GM19238 (cell line): Measurements from ENCODE around the gene FHL2.
"Not testable (repeated sequence)": the region's sequence is repeated elsewhere in the genome, so short reads cannot be mapped to it uniquely, and the experiment has no call there.

Experiments
- DNase-seq: peaks from one replicate; pipeline ENCODE4 v3.0.0; 2011; ENCODE audit warnings: low spot score; ENCODE audit not compliant: insufficient read length

Gene FHL2, protein sequence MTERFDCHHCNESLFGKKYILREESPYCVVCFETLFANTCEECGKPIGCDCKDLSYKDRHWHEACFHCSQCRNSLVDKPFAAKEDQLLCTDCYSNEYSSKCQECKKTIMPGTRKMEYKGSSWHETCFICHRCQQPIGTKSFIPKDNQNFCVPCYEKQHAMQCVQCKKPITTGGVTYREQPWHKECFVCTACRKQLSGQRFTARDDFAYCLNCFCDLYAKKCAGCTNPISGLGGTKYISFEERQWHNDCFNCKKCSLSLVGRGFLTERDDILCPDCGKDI

DNA sequence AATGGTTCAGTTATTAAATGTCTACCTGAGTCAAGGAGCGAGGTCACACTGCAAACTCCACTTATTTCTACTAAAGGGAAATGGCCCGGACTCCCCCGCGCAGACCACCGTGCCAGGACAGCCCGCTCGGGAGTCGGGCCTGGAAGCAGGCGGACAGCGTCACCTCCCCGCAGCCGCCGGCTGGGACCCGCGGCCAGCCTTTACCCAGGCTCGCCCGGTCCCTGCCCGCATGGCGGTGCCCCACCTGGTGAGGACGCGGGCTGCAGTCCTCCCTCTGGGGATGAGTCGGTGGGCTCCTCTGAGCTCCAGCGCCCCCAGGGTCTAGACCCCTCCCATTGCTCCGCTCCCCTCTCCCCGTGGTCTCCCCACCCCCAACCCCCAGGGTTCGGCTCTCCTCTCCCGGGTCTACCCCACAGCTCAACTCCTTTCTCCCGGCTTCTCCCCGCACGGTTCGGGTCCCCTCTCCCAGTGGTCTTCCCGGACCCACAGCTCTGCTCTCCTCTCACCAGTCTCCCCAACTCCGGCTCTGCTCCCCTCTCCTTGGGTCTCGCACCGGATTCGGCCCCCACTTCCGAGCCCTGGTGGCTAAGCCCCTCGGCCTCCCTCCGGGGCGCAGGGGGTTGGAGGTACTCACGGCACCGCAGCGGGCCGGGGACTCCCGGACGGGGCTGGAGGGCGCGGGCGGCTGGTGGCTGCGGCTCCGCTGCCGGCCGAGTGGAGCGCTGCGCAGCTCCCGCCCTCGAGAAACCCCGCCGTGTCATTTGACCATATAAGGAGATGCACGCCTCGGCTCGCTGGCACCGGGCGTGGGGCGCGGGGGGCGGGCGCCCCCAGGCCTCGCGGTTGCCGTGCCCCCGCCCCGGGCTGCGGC lies at the start of gene FHL2:
Gene FHL2, minus strand, starts transcription at position 716 of the 871 bp plus-strand sequence. CDS start 12,535 bp downstream, outside the sequence.
- DNase-seq, result peak; percentile 74

DNA sequence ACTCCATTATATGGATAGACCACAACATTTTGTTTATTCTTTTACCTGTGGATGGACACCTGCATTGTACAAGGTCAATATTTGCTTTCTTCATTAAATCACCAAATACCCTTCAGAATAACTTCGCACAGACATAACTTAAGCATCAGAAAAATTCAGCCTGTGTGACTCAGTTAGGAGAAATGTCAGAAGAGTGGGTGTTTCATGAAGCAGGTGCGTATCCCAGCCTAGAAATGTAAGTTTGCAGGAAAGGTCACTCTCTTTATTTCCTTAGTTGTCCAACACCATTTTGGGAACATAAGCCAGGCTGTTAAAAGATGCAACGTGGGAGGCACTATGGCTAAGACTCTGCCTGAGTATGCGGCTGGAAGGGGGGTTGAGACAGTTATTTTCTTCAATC lies 48.6 kb upstream of the FHL2 start:
- no peak for DNase-seq

DNA sequence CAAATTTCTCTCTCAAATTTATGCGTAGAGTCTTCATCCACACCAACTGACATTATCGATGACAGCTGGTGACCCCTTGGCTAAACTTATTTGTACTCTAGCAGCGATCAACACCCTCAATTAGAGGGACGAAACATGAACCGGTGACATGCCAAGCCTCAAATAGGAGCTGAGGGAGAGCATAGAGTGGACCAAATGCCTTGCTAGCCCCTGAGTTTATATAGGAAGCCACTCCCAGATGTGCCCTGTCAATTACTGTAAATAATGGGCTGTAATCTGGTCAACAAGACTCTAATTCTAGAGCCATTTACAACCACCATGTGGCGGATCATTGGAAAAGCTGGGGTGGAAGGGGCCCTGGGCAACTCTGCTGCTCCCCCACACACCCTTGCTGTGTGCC lies 47.6 kb upstream of the FHL2 start:
- DNase-seq, result no peak

DNA sequence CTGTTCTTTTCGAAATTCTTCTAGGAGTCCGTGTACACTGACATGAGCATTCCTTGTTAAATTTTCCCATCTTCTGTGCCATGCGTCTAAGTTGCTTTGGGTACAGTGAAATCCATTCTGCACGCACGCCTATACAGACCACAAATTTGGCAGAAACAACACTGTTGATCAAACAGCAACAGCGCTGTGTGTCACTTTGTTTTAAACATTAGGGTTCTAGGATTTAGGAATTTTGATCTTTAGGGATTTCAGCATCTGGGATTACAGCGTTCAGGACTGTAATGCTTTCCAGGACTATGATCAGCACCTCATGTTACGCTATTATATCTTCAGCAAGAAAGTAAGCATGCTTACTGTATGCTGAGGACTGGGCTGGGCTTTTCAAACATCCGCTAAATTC lies 47.1 kb upstream of the FHL2 start:
- no peak for DNase-seq

DNA sequence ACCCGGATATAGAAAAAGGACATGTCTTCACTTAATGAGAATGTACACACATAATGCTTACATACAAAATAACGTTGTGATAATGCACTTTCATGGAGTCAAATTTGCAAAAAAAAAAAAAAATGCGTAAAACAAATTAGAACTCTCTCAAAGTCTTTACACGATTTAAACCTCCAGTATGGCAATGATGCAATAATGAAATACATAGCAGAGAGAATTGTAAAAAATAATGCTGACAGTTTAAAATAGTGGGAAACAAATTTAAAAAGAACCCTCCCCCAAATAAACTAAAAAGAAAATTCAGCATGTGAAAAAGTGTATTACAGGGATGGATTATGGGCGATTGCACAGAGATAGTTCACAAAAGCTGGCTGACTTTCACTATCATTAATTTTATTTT lies 46.6 kb upstream of the FHL2 start:
- no peak for DNase-seq

DNA sequence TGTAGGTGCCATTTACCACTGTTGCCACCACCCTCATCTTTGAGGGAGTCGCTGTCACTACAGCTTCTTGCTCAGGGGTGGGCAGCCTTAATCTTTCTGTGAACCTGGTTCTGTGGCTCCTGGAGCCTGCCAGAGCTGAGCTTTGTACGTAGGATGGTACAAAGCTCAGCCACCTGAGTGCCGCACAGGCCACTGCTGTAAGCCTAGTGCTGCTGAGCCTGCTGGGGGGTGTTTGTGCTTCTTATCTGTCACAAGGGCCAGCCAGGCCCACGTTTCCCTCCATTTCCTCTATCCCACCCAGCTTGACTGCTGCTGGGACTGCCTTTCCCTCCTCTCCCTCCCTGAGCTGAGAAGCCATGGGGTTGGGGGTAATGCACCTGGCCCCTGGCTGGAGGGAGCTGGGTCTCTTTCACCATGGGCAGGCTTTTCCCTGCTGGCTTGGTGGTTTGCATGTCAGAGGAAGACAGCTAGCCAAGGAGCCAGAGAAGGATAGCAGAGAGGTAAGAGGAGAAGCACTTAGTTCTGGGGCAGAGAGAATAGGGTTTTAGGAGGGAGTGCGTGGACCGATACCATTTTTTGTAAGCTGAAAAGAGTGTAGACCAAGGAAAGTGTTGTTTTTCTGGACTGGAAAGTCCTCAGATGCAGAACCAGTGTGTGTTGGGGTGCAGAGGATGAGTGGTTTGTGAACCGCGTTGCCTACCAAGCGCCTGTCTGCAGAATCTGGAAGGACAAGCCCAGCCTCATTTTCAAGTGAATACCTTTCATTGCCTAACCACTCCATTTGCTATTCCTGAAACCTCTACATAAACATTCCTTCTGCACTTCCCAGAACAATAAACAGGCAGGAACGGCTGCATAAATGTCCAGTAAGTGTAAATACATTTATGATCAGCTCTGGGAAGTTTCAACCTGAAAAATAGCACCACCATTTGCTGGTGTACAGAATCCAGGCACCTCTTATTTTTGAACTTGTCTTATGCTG lies 45.1 kb upstream of the FHL2 start:
- no peak for DNase-seq

DNA sequence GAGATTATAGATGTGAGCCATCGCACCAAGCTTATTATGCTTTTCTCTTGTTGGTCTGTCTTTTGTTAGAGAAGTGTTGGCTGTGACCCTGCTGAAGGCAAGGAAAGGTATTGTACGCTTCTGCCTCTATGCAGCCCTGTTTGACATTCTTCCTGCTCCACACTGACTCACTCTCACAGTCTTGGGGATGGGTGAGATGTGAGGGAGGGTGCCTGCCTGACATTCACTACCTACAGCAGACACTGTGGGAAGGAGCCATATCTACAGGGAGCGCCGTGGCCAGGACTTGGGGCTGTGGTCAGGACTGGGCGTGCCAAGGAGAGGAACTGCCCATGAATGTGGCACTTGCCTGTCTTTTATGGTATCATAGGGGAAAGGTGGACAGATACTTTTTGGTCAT lies 43.9 kb upstream of the FHL2 start:
- no peak for DNase-seq

DNA sequence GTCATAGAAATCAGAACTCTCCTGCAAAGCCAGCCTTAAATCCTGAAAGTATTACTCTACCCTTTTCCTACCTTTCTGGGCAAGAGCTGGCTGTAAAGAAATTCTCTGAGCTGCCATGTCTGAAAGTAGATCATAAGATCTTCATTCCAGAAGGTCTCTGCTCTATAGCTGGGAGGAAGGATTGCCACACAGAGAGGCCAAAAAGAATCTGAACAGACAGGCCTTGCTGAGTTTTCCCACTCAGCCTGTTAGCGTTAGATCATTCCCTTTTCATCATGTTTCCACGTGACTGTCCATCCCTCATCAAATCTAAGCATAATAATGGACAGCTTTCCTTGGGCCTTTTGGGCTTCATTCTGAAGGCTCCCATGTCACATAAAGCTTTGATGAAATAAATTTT lies 43.2 kb upstream of the FHL2 start:
- DNase-seq, result no peak

DNA sequence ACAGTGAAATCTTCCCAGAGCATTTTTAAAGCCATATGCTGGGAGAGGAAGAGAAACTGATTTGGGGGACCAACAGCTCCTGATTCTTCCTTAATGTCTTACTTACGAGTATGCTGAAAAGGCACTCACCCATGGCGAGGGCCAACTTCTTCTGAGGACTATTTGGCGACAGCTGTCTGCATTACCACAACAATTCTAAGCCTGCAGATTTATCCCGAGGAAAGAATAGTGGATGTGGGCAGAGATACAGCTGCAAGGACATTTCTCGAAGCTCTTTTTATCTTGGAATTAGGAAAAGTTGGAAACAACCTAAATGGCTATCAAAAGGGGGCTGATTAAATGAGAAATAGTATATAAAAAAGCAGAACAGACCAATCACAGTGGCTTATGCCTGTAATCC lies 40.3 kb upstream of the FHL2 start:
- DNase-seq, result no peak

DNA sequence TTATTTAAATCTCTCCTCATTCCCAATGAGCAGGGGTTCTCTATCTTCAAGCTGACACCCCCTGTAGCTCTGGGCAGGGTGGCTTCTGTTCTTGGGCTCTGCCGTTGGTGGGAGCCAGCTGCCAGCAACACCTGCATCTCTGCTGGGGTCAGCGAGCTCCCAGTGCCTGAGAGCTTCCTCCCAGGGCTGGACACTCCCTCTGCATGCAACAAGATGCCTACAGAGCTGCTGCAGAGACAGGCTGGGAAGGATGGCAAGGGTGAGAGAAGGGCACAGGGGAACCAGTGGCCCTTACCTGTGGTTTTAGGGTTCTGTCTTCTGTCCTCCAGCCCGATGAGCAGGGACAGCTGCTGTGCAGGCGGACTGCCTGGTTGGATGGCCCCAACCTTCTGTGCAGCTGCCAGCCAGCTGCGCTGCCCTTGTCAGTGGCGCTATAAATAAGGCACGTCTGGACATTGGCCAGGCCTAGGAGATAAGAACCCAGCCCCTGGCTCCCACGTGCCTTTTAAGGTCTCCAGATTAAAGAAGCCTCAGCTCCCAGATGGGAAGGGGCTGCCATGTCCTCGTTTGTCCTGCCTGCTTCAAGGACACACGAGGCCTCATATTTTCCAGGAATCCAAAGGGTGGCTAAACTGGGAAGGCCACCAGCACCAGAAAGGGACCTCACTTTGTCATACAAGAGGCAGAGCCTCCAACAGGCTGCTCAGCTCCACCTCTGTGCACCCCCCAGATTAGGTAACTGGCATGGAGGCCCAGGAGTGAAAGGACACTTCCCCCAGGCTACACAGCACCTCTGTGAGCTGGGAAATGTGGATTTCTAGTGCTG lies 39.5 kb upstream of the FHL2 start:
- DNase-seq, result no peak

DNA sequence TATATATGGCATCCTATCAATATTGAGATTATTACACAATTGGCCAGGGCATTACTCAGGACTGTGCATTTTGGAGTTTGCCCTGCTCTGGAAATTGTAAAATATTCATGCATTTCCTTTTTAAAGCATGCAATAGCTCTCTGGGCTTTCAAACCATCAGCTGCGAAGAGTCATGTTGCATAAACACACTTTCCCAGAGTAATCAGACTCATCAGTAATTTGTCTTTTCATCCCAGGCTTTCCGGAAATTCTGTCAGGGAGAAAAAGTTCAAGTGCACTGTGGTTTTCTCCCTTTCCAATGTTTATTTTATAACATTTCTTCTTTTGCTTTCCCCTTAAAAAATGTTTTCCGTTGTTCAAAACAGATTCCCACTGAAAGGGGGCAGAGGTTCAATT lies 38.9 kb upstream of the FHL2 start:
- no peak for DNase-seq

DNA sequence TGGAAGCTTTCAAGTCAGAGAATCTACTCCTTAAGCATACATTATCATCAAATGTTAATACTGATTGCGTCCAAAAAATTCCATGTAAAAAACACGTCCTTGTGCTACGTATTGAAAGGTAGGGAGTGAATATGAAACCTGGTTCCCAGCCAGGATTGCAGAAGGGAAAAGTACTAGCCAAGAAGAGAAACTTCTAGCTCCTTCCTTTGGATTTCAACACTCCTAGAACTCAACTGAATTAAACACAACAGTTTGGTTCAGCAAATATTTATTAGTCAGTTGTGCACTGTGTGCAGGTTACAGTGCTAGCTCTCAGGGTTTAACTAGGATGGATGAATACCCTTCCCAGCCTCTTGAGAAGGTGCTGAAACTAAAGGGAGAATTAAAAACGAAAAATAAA lies 33.9 kb upstream of the FHL2 start:
- DNase-seq, result no peak

DNA sequence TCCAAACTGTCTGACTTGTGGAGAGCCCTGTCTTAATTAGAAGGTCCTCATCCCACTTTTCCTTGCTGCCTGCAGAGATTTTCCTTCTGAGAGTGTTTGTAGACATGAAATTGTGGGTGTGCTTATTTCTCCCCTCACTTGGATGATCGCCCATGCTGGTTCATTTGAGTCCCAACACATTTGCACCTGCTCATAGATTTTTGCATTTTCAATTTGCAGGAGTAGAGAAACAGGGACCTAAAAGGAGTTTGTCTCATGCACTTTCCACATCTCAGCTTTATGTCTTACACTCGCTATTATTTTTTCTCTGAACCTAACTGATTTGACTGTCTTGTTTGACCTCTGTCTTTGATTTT lies 33.2 kb upstream of the FHL2 start:
- DNase-seq, result no peak

DNA sequence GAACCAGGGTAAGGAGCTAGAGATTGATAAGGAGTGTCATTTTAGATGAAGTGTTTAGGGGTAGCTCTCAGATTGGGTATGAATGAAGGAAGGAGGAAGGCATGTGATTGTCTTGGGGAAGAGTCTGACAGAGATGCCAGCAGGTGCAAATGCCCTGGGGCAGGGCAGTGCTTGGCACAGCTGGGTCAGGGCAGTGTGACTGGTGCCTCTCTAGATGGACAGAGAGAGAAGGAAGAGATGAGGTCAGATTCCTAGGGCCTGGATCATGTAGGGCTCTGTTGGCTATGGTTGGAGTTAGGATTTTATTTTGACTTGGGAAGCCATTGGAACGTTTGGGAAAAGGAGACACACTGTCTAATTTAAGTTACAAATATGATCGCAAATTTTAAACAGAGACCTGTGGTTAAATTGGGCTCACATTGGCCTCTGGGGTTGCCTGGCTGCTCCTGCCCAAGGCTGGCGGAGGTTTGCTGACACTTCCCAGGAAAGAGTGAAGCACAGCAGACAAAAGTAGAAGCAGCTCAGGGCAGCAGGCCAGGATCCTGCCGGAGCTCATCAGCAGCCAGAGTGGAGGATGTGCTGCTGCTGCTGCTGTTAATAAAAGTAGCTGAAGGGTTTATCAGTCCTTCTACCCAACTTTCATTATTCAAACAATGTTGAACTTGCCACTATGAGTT lies 32.7 kb upstream of the FHL2 start:
- DNase-seq, result no peak

DNA sequence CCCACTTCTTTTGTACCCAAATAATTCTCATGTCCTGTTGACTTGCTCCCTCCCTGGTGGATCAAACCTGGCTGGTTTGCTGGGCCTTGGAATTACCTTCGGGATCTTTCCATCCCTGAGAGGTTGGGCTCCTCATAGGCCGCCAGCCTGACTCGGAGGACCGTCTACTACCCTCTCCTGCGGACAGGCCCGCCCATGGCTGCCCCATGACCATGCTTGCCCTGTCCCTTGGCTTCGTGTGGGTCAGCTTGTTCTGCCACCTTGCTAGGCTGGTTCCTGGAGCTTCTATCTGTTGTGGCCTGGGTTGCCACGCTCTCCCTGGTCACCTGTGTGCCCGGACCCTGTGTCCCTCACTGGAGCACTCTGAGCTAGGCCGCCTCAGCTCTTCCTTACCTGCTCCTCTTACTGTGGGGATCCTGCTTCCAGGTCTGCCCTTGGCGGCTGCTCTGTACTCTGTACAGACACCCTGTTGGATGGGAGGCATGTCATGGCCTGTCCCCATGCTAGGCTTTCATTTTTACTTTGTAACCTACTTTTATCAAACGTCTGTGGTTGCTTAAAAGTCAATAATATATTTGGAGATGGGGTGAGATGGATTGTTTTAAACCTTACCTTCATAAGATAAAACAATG lies 29.7 kb upstream of the FHL2 start:
- no peak for DNase-seq

DNA sequence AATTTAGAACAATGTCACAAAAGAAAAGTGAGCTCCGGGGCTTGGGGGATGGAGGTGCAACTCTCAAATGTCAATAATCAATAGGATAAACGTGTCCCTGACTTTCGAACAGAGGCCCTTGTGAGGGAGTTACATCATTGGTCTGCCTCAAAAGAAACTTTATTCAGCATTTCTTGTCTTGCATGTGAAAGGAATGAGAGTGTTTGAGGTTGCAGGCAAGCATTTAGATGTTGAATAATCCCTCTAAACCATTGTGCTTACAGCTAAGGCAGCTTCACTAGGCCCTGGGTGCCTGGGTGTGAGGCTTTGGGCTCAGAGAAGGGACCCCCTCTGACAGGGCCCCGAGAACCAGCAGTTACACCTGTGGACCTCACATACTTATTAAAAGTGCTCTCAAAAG lies 28.6 kb upstream of the FHL2 start:
- DNase-seq, result no peak

DNA sequence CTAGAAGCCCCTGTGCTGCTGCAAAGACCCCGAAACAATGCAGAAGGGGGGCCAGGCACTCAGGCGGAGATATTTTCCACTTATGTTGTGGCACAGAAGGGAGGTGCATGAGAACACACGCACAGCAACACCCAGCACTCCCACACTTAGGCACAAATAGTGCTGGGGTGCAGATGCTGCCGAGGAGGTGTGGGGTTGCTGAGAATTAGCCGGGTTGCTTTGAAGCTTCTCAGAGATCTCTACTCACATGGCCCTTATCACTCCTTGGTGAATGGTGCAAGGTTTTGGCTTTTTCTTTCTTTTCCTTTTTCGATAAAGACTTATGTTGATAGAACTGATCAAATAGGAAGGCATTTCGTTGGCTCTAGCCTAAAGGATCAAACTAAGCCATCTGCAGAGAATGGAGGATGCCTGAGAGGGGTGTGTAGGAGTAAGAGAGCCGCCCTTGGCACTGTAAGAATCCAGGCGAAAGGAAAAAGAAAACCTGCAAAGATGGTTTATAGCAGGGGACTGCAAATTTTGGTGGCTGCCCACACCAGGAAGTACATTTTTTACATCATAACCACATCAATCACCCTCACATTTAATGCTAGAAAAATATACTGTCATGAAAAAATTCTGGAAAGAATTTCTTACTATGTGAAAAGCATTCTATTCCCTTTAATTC lies 27.9 kb upstream of the FHL2 start:
- no peak for DNase-seq

DNA sequence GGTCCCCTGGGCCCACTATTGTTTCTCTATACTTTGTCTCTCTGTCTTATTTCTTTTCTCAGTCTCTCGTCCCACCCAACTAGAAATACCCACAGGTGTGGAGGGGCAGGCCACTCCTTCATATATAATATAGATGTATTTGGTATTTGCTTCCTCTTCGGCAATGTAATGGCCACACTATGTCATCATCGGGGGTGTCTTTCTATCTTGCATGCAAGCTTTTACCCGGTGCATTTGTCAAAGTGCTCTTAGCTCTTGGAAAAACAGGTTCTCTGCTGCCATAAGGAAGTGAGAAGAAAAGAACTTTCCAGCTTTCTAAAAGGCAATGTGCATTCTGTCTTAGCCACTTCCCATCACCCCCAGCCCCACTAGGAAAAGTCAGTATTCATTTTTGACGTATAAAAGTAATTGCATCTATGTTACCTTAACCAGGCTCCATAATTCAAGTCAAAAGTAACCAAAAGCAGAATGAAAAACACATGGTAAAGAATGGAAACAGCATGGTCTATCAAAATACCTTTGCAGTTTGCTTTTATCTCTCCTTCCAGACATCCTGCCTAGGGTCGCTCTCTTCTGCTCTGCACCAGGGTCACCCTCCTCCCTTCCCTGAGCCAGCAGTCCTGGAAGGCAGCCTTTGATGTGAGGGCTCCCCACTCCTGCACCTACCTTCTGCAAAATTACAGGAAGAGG lies 27.2 kb upstream of the FHL2 start:
- DNase-seq, result no peak

DNA sequence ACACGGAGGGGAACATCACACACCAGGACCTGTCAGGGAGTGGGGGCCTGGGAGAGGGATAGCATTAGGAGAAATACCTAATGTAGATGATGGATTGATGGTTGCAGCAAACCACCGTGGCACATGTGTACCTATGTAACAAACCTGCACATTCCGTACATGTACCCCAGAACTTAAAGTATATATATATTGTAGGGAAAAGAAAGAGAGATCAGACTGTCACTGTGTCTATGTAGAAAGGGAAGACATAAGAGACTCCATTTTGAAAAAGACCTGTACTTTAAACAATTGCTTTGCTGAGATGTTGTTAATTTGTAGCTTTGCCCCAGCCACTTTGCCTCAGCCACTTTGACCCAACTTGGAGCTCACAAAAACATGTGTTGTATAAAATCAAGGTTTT lies 26.0 kb upstream of the FHL2 start:
- not testable (repeated sequence) for DNase-seq
